ENCODE results near the gene CAV1. TPM values are rescaled to one million over a fixed set of nuclear protein-coding genes. Genes with fewer than 3 reads are reported as not detected.

Gene CAV1
- total and polyA plus RNA-seq, 2 of the 4 experiments (the other 2 are of a cell fraction) = 1,592 to 1,808 TPM

- Histone ChIP-seq H2BK20ac (ENCODE audit: low read depth, low read length) (no peak overlapping the region), H3K27ac (ENCODE audit: insufficient read depth, low read length) (peak overlapping the region; percentile 64; the same call in 1 of the 2 replicates), H3K27me3 (ENCODE audit: control insufficient read depth, insufficient read depth, low read length) (no peaks in the 10 kb centered on the region), H3K4me1 (ENCODE audit: control insufficient read depth, insufficient read depth, low read length) (peaks cover 30% of the 10 kb centered on the region), H2BK5ac (ENCODE audit: low read depth, low read length, poor library complexity, severe bottlenecking) (peak overlapping the region; percentile 80), H3K23ac (ENCODE audit: low read depth, low read length) (no peak overlapping the region), H2AK5ac (ENCODE audit: low read depth, low read length) (peak overlapping the region; percentile 35; the same call in 1 of the 2 replicates), H4K91ac (ENCODE audit: insufficient read depth, low read depth, low read length) (no peak overlapping the region), H3K36me3 (ENCODE audit: control insufficient read depth, insufficient read depth, low read length) (peaks cover 41% of the 10 kb centered on the region), H3K4me2 (ENCODE audit: low read depth, low read length) (no peak overlapping the region), H2AK9ac (replicated peaks; ENCODE audit: low read depth, low read length, poor library complexity) (no peak overlapping the region), H3K4me3 (ENCODE audit: insufficient read depth, low read depth, low read length) (no peak overlapping the region), H2BK15ac (ENCODE audit: low read depth, low read length) (peak overlapping the region; percentile 28; the same call in 2 of the 3 replicates), H3K14ac (replicated peaks; ENCODE audit: low read depth, low read length) (no peak overlapping the region), H2BK120ac (ENCODE audit: low read depth, low read length) (peak overlapping the region; percentile 22; the same call in 1 of the 2 replicates), H4K20me1 (ENCODE audit: insufficient read depth, low read length) (peaks cover 21% of the 10 kb centered on the region; the same call in 1 of the 2 replicates), H2AFZ (replicated peaks; ENCODE audit: low read length, poor library complexity) (no peak overlapping the region), H3K18ac (ENCODE audit: low read depth, low read length) (peak overlapping the region; percentile 68; the same call in 1 of the 2 replicates), H3K56ac (ENCODE audit: extremely low read depth, insufficient read depth, low read length) (no peak overlapping the region), H3K9me3 (ENCODE audit: control insufficient read depth, insufficient read depth, low read length) (no peaks in the 10 kb centered on the region), H4K8ac (ENCODE audit: low read depth in 2 of 2, low read length in 2 of 2) (0 out of 4 replicates have a peak overlapping the region, but pooled peaks of 1 of the 2 experiments have one; percentile 41), H3K79me1 (ENCODE audit: low read depth in 1 of 2, low read length in 2 of 2) (peaks cover 44 to 87% of the 10 kb centered on the region in 2 experiments), H3K9ac (ENCODE audit: low read depth, low read length) (no peak overlapping the region), H3K4ac (ENCODE audit: low read depth, low read length) (peak overlapping the region; percentile 56; the same call in 1 of the 2 replicates), H3K9me1 (ENCODE audit: insufficient read depth, low read length) (peaks cover 27% of the 10 kb centered on the region), H4K5ac (ENCODE audit: low read depth, low read length) (peak overlapping the region; percentile 55; the same call in 1 of the 2 replicates)
- in situ Hi-C loops (cut with MboI; ENCODE audit: low sequenced_read_pairs) (no loop called here), intact Hi-C loops (cut with micrococcal nuclease) (no loop called here), dilution Hi-C loops (cut with HindIII; ENCODE audit: low sequenced_read_pairs, unreplicated experiment) (no loop called here)
- peak; percentile 81 for DNase-seq
- 50% methylated on average over 1 of the region's 2 CpGs; no CpG with 5 or more reads in 1 of the 2 experiments for WGBS, 2 experiments (ENCODE audit: extremely low coverage in 2 of 2, insufficient read length in 1 of 2)
- peak; percentile 43 for ATAC-seq (ENCODE audit: low read depth)
- ChIA-PET CTCF (interaction anchor here (0.9 kb wide), 2 partner anchors 21 to 298 kb away, joined by 3 read pairs; no protein-coding TSS in a partner anchor), POLR2A (ENCODE audit: unreplicated experiment) (interaction anchor here (0.6 to 0.7 kb wide), 2 partner anchors 22 to 321 kb away, joined by 4 to 5 read pairs; no protein-coding TSS in a partner anchor)
- 0 out of 2 replicates have a peak, but pooled peaks have one; percentile 51 for TF ChIP-seq MXI1 (IDR thresholded peaks at IDR 0.05; ENCODE audit: borderline replicate concordance, low read depth, low read length)
- peak; percentile 84 for TF ChIP-seq CEBPB (IDR thresholded peaks at IDR 0.05; ENCODE audit: low read depth, low read length)
- peak; percentile 39; the same call in 1 of the 2 replicates for TF ChIP-seq FOS (IDR thresholded peaks at IDR 0.05; ENCODE audit: low read depth, low read length)
- TF ChIP-seq USF2 (IDR thresholded peaks at IDR 0.05; ENCODE audit: low read depth, low read length) = no peak
- no TSS peak for BruUV-seq (replicated peaks)
Measured at GRCh38 chr7:116547347-116547746, 22.5 kb downstream of the CAV1 start.
